Measurements from ENCODE around the gene BCAR1. TPM values are rescaled to one million over a fixed set of nuclear protein-coding genes. Genes with fewer than 3 reads are reported as not detected.

Gene BCAR1
- polyA plus RNA-seq, 1 donor from 2014 or later = 39.1 TPM

DNA sequence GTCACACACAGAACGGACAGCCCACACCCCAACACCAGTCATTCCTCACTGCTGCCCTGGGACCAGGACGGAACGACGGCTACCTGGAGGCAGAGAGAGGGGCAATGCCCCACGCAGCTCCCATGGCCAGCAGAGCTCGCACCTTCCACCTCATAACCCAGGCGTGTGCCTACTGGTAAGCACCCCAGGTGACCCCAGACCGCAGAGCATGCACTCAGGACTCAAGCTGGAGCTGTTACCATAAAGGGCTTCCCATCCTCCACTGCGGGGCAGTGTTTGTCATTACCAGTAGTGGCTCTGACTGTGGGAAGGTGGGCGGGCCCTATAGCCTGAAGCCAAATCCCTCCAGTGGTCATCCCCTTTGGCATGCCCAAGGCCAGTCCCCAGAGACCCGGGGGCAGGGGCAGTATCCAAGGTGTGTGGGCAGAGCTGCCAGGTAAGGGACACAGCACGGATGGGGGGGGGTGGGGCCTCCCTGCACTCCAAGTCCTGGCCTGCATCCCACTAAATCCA is 4.7 kb upstream of the BCAR1 start:
- H3K27ac ChIP-seq (ENCODE audit: low read length) = no peak overlapping the region
- no peaks in the 10 kb centered on the region for H3F3A ChIP-seq (ENCODE audit: insufficient read depth, low read length, poor library complexity, severe bottlenecking)
- no peak overlapping the region for H3K4me3 ChIP-seq (ENCODE audit: low read length)
- H3K36me3 ChIP-seq (ENCODE audit: insufficient read depth, low read length) = no peaks in the 10 kb centered on the region
- H3K79me2 ChIP-seq (replicated peaks; ENCODE audit: insufficient read depth, low read length) = peaks cover 40% of the 10 kb centered on the region
- no peaks in the 10 kb centered on the region for H4K20me1 ChIP-seq (ENCODE audit: insufficient read depth)
- H3K9me3 ChIP-seq (ENCODE audit: low read length) = no peaks in the 10 kb centered on the region
- H3K27me3 ChIP-seq (ENCODE audit: insufficient read depth, low read depth, low read length) = no peaks in the 10 kb centered on the region
- no peak overlapping the region for H3K9ac ChIP-seq (ENCODE audit: low read length)
- no peak for TF ChIP-seq MXI1 (conservative IDR thresholded peaks at IDR 0.05; ENCODE audit: poor library complexity, severe bottlenecking)
- no peak for TF ChIP-seq SMC3 (conservative IDR thresholded peaks at IDR 0.05; ENCODE audit: poor library complexity)
- TF ChIP-seq RAD21 (conservative IDR thresholded peaks at IDR 0.05) = no peak
- TF ChIP-seq, protein P1, sequence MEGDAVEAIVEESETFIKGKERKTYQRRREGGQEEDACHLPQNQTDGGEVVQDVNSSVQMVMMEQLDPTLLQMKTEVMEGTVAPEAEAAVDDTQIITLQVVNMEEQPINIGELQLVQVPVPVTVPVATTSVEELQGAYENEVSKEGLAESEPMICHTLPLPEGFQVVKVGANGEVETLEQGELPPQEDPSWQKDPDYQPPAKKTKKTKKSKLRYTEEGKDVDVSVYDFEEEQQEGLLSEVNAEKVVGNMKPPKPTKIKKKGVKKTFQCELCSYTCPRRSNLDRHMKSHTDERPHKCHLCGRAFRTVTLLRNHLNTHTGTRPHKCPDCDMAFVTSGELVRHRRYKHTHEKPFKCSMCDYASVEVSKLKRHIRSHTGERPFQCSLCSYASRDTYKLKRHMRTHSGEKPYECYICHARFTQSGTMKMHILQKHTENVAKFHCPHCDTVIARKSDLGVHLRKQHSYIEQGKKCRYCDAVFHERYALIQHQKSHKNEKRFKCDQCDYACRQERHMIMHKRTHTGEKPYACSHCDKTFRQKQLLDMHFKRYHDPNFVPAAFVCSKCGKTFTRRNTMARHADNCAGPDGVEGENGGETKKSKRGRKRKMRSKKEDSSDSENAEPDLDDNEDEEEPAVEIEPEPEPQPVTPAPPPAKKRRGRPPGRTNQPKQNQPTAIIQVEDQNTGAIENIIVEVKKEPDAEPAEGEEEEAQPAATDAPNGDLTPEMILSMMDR (IDR thresholded peaks at IDR 0.05; ENCODE audit: poor library complexity, severe bottlenecking) = no peak
- TF ChIP-seq POLR2AphosphoS5 (IDR thresholded peaks at IDR 0.05) = no peak
- TF ChIP-seq EP300 (conservative IDR thresholded peaks at IDR 0.05; ENCODE audit: poor library complexity, severe bottlenecking) = no peak
- TF ChIP-seq EZH2 (IDR thresholded peaks at IDR 0.05; ENCODE audit: borderline replicate concordance, insufficient read depth, low read length, poor library complexity, severe bottlenecking) = no peak
- TF ChIP-seq, protein P2, sequence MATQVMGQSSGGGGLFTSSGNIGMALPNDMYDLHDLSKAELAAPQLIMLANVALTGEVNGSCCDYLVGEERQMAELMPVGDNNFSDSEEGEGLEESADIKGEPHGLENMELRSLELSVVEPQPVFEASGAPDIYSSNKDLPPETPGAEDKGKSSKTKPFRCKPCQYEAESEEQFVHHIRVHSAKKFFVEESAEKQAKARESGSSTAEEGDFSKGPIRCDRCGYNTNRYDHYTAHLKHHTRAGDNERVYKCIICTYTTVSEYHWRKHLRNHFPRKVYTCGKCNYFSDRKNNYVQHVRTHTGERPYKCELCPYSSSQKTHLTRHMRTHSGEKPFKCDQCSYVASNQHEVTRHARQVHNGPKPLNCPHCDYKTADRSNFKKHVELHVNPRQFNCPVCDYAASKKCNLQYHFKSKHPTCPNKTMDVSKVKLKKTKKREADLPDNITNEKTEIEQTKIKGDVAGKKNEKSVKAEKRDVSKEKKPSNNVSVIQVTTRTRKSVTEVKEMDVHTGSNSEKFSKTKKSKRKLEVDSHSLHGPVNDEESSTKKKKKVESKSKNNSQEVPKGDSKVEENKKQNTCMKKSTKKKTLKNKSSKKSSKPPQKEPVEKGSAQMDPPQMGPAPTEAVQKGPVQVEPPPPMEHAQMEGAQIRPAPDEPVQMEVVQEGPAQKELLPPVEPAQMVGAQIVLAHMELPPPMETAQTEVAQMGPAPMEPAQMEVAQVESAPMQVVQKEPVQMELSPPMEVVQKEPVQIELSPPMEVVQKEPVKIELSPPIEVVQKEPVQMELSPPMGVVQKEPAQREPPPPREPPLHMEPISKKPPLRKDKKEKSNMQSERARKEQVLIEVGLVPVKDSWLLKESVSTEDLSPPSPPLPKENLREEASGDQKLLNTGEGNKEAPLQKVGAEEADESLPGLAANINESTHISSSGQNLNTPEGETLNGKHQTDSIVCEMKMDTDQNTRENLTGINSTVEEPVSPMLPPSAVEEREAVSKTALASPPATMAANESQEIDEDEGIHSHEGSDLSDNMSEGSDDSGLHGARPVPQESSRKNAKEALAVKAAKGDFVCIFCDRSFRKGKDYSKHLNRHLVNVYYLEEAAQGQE (IDR thresholded peaks at IDR 0.05; ENCODE audit: borderline replicate concordance) = no peak
- no peak for TF ChIP-seq TAF1 (IDR thresholded peaks at IDR 0.05; ENCODE audit: low read depth)
- H3K4me2 ChIP-seq (ENCODE audit: low read length) = no peak overlapping the region
- H2AFZ ChIP-seq (ENCODE audit: low read depth, low read length) = no peak overlapping the region
- H3K9me2 ChIP-seq (ENCODE audit: insufficient read depth, low read length) = no peaks in the 10 kb centered on the region

DNA sequence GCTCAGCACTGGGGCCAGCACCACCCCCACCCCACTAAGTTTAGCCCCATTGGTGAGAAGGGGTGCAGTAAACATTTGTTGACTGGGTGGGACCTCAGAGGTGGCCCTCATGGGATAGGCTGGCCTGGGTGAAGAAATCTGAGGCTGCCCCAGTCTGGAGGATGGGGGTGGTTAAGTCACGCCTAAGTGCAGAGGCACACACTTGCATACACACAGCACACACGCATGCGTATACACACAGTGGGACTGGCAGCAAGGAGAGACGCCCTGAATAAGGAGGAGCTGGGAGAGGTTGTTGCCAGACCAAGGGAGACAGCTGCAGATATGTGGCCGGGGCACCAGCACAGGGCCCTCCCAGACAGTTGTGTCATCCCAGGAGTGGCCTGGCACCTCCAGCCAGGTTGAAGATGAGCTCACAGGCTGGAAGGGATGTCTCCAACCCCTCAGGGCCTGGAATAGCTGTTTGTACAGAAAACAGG is 3.0 kb upstream of the BCAR1 start:
- Histone ChIP-seq H3K36me3 (ENCODE audit: insufficient read depth, low read length) (no peaks in the 10 kb centered on the region), H3K27ac (ENCODE audit: low read length) (no peak overlapping the region), H3K4me2 (ENCODE audit: low read length) (no peak overlapping the region), H2AFZ (ENCODE audit: low read depth, low read length) (no peak overlapping the region), H3K4me3 (ENCODE audit: low read length) (no peak overlapping the region), H4K20me1 (ENCODE audit: insufficient read depth) (peaks cover 6% of the 10 kb centered on the region), H3K79me2 (replicated peaks; ENCODE audit: insufficient read depth, low read length) (peaks cover 47% of the 10 kb centered on the region), H3F3A (ENCODE audit: insufficient read depth, low read length, poor library complexity, severe bottlenecking) (no peaks in the 10 kb centered on the region), H3K9me3 (ENCODE audit: low read length) (no peaks in the 10 kb centered on the region), H3K27me3 (ENCODE audit: insufficient read depth, low read depth, low read length) (no peaks in the 10 kb centered on the region), H3K9me2 (ENCODE audit: insufficient read depth, low read length) (no peaks in the 10 kb centered on the region), H3K9ac (ENCODE audit: low read length) (no peak overlapping the region)
- TF ChIP-seq EP300 (conservative IDR thresholded peaks at IDR 0.05; ENCODE audit: poor library complexity, severe bottlenecking) (no peak), TAF1 (IDR thresholded peaks at IDR 0.05; ENCODE audit: low read depth) (no peak), RAD21 (conservative IDR thresholded peaks at IDR 0.05) (no peak), POLR2AphosphoS5 (IDR thresholded peaks at IDR 0.05) (no peak), SMC3 (conservative IDR thresholded peaks at IDR 0.05; ENCODE audit: poor library complexity) (no peak), EZH2 (IDR thresholded peaks at IDR 0.05; ENCODE audit: borderline replicate concordance, insufficient read depth, low read length, poor library complexity, severe bottlenecking) (no peak), MXI1 (conservative IDR thresholded peaks at IDR 0.05; ENCODE audit: poor library complexity, severe bottlenecking) (no peak)
- TF ChIP-seq, protein P2 (IDR thresholded peaks at IDR 0.05; ENCODE audit: borderline replicate concordance) = no peak
- TF ChIP-seq, protein P1 (IDR thresholded peaks at IDR 0.05; ENCODE audit: poor library complexity, severe bottlenecking) = no peak

All from neural cell (in vitro differentiated cells).